Peyer's patch (tissue), 4 donors: ENCODE data around the gene S100A4.

ENCODE experiments used
- CTCF ChIP-seq, 6 experiments: fragments of 450-650 bp in 4 of 6; fragments of 200-600 bp in 2 of 6; sonication (generic) in 1 of 6; IDR thresholded peaks; one replicate each; pipeline ENCODE4 v1.5.1; 2017 to 2019; ENCODE audit warnings: antibody characterized with exemption in 6 of 6, mild to moderate bottlenecking in 3 of 6, moderate library complexity in 1 of 6
- POLR2A ChIP-seq, 2 donors: fragments of 450-650 bp; IDR thresholded peaks; one replicate each; pipeline ENCODE4 v1.5.1; 2017; ENCODE audit warnings: antibody characterized with exemption in 2 of 2, mild to moderate bottlenecking in 2 of 2, moderate library complexity in 2 of 2

GRCh38 chr1:153505576-153505975, 40.0 kb downstream of the S100A4 start:
- TF ChIP-seq CTCF (IDR thresholded peaks at IDR 0.05) (no peak), POLR2A (IDR thresholded peaks at IDR 0.05) (no peak)
